Activated T-helper 1 cell treated with anti-CD3 and anti-CD28 coated beads, Interleukin-12 subunit alpha, Interleukin-12 subunit beta, Interleukin-2, Interleukin-4 antibody, amounts not matched to agents 30 ng/mL and 10 ng/mL and 1 ng/mL, durations not matched to agents 14 hours and 24 hours and 36 hours (primary cell): ENCODE measurements around the gene MFSD2B. TPM values are rescaled to one million over a fixed set of nuclear protein-coding genes. Genes with fewer than 3 reads are reported as not detected.
"Not testable (repeated sequence)": the region's sequence is repeated elsewhere in the genome, so short reads cannot be mapped to it uniquely, and the experiment has no call there.

Source experiments
- DNase-seq: peaks from one replicate; pipeline ENCODE4 v3.0.0; 2021; ENCODE audit warnings: low spot score
- H3K27ac Mint-ChIP-seq: one replicate; pipeline ENCODE4 v1.8.0; 2021; ENCODE audit warnings: mild to moderate bottlenecking, mixed read lengths
- H3K27me3 Mint-ChIP-seq: one replicate; pipeline ENCODE4 v1.8.0; 2022; ENCODE audit warnings: mild to moderate bottlenecking, moderate library complexity, mixed read lengths; ENCODE audit not compliant: insufficient read depth
- H3K36me3 Mint-ChIP-seq: one replicate; pipeline ENCODE4 v1.8.0; 2021; ENCODE audit warnings: low read depth, mixed read lengths
- H3K4me1 Mint-ChIP-seq: one replicate; pipeline ENCODE4 v1.8.0; 2021; ENCODE audit warnings: low read depth, mixed read lengths
- H3K4me3 Mint-ChIP-seq: one replicate; pipeline ENCODE4 v1.8.0; 2021; ENCODE audit warnings: mild to moderate bottlenecking, moderate library complexity, mixed read lengths
- H3K9me3 Mint-ChIP-seq: one replicate; pipeline ENCODE4 v1.8.0; 2021; ENCODE audit warnings: mixed read lengths
- intact Hi-C: fragments of 100-400 bp; cut with micrococcal nuclease; formaldehyde crosslinking; loops from one replicate; pipeline ENCODE4 v1.15.1; 2024
- total RNA-seq: library from RNA; stranded (reverse); gene quantifications from 2 replicates; pipeline ENCODE4 v1.2.3, GENCODE V29; 2022

MFSD2B gene
- total RNA-seq, 1 donor from 2014 or later, result not detected

DNA sequence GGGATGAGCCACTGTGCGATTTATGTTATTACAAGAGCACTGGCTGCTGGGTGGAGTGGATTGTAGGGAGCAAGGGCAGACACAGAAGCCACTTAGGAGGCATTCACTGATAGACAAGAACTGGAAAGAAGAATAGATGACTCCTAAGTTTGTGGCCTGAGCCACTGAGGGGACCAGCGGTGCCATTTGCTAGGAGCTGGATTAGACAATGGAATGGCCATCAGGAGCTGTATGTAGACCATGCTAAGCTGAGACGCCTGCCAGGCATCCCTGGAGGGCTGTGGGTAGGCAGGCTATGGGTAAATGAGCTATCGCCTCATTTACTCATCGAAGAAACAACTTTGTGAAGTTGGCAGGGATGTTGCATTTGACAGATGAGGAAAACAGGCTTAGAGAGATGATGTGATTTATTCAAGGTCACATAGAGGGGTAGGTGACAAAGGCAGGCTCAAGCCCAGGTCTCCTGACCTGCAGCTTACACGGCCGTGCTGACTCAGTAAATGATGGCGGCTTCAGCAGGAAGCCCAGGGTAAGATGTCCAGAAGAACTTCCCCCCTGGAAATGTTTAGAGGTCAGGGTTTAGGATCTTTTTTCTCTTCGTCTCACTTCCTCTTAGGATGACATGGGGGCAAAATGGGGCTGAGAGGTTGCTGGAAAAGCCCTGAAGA is 2.8 kb downstream of the MFSD2B start:
- no peaks in the 10 kb centered on the region for H3K36me3 Mint-ChIP-seq
- no peaks in the 10 kb centered on the region for H3K9me3 Mint-ChIP-seq
- H3K4me1 Mint-ChIP-seq, result peaks cover 5% of the 10 kb centered on the region
- H3K4me3 Mint-ChIP-seq, result no peak overlapping the region
- H3K27ac Mint-ChIP-seq, result no peak overlapping the region
- no peak for DNase-seq
- intact Hi-C loops, result no loop called here
- peaks cover 39% of the 10 kb centered on the region for H3K27me3 Mint-ChIP-seq

DNA sequence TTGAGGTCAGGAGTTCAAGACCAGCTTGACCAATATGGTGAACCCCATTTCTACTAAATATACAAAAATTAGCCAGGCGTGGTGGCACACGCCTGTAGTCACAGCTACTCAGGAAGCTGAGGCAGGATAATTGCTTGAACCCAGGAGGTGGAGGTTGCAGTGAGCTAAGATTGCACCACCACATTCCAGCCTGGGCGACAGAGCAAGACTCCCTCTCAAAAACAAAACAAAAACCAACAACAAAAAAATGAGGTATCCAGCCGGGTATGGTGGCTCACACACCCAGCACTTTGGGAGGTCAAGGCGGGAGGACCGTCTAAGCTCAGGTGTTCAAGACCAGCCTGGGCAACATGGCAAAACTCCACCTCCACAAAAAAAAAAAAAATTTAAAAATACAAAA is 5.0 kb downstream of the MFSD2B start:
- DNase-seq, intact Hi-C loops, H3K9me3 Mint-ChIP-seq, H3K4me3 Mint-ChIP-seq, H3K27ac Mint-ChIP-seq, H3K4me1 Mint-ChIP-seq, H3K36me3 Mint-ChIP-seq: not testable (repeated sequence)
- peaks cover 23% of the 10 kb centered on the region for H3K27me3 Mint-ChIP-seq

GRCh38 chr2:24015562-24016375 is 5.9 kb downstream of the MFSD2B start:
- Mint-ChIP-seq H3K4me3 (no peak overlapping the region), H3K9me3 (no peaks in the 10 kb centered on the region), H3K27me3 (peaks cover 21% of the 10 kb centered on the region), H3K27ac (no peak overlapping the region), H3K36me3 (no peaks in the 10 kb centered on the region), H3K4me1 (peaks cover 5% of the 10 kb centered on the region)
- intact Hi-C loops, result no loop called here
- DNase-seq, result no peak

- no peaks in the 10 kb centered on the region for H3K9me3 Mint-ChIP-seq
- peaks cover 3% of the 10 kb centered on the region for H3K4me1 Mint-ChIP-seq
- intact Hi-C loops, result no loop called here
- H3K27ac Mint-ChIP-seq, result no peak overlapping the region
- no peaks in the 10 kb centered on the region for H3K36me3 Mint-ChIP-seq
- peaks cover 15% of the 10 kb centered on the region for H3K27me3 Mint-ChIP-seq
- DNase-seq, result no peak
- H3K4me3 Mint-ChIP-seq, result no peak overlapping the region
Observed at GRCh38 chr2:24016376-24016761, 6.5 kb downstream of the MFSD2B start.

GRCh38 chr2:24016853-24017703 is 7.2 kb downstream of the MFSD2B start:
- H3K9me3 Mint-ChIP-seq, result no peaks in the 10 kb centered on the region
- H3K27me3 Mint-ChIP-seq, result peaks cover 8% of the 10 kb centered on the region
- no peak overlapping the region for H3K4me3 Mint-ChIP-seq
- no peak for DNase-seq
- H3K4me1 Mint-ChIP-seq, result no peaks in the 10 kb centered on the region
- no peak overlapping the region for H3K27ac Mint-ChIP-seq
- H3K36me3 Mint-ChIP-seq, result no peaks in the 10 kb centered on the region
- intact Hi-C loops, result no loop called here

GRCh38 chr2:24017711-24018110 is 7.8 kb downstream of the MFSD2B start:
- DNase-seq, result no peak
- H3K4me1 Mint-ChIP-seq, result no peaks in the 10 kb centered on the region
- H3K36me3 Mint-ChIP-seq, result no peaks in the 10 kb centered on the region
- H3K27me3 Mint-ChIP-seq, result peaks cover 4% of the 10 kb centered on the region
- intact Hi-C loops, result no loop called here
- no peaks in the 10 kb centered on the region for H3K9me3 Mint-ChIP-seq
- no peak overlapping the region for H3K27ac Mint-ChIP-seq
- no peak overlapping the region for H3K4me3 Mint-ChIP-seq

DNA sequence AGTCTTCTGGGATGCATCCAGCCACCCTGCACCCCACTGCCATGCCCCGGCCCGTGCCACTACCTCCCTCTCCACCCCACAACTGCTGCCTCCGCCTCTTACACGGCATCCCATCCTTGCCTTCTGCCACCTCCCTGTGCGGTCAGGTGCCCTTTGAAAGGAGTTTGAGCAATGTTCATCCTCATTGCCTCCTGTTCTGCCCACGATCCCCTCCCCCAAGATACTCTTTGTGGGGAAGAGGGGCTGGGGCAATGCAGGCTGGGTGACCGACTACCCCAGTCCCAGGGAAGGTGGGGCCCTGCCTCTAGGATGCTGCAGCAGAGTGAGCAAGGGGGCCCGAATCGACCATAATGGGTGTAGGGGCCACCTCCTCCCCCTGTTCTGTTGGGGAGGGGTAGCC is 8.4 kb downstream of the MFSD2B start:
- Mint-ChIP-seq H3K4me1 (no peaks in the 10 kb centered on the region), H3K27ac (no peak overlapping the region), H3K36me3 (no peaks in the 10 kb centered on the region), H3K4me3 (no peak overlapping the region), H3K27me3 (peaks cover 4% of the 10 kb centered on the region), H3K9me3 (no peaks in the 10 kb centered on the region)
- no peak for DNase-seq
- intact Hi-C loops, result no loop called here

GRCh38 chr2:24019729-24020128 is 9.8 kb downstream of the MFSD2B start:
- H3K4me1 Mint-ChIP-seq, result no peaks in the 10 kb centered on the region
- intact Hi-C loops, result no loop called here
- no peak overlapping the region for H3K4me3 Mint-ChIP-seq
- DNase-seq, result no peak
- H3K27ac Mint-ChIP-seq, result no peak overlapping the region
- H3K27me3 Mint-ChIP-seq, result no peaks in the 10 kb centered on the region
- H3K36me3 Mint-ChIP-seq, result no peaks in the 10 kb centered on the region
- H3K9me3 Mint-ChIP-seq, result no peaks in the 10 kb centered on the region

DNA sequence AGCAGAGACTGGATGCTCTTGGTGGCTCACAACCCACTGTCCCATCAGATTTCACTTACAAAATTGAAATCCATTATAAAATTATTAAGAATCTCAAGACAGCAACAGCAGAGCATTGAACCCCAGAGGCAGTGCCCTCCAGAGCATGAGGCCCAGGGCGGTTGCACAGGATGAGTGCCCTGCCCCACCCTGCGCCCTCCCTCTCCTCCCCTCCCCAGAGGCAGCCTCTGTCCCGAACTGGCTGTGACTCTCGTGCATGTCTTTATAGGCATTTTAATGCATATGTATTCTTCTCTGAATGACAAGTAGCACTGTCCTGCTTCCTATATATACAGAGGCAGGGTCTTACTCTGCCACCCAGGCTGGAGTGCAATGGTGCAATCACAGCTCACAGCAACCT is 10.4 kb downstream of the MFSD2B start:
- no peaks in the 10 kb centered on the region for H3K9me3 Mint-ChIP-seq
- no peaks in the 10 kb centered on the region for H3K36me3 Mint-ChIP-seq
- H3K4me3 Mint-ChIP-seq, result no peak overlapping the region
- H3K27me3 Mint-ChIP-seq, result no peaks in the 10 kb centered on the region
- intact Hi-C loops, result no loop called here
- no peak for DNase-seq
- no peaks in the 10 kb centered on the region for H3K4me1 Mint-ChIP-seq
- H3K27ac Mint-ChIP-seq, result no peak overlapping the region

GRCh38 chr2:24021122-24021998 is 11.5 kb downstream of the MFSD2B start:
- H3K27ac Mint-ChIP-seq, result no peak overlapping the region
- no peaks in the 10 kb centered on the region for H3K36me3 Mint-ChIP-seq
- intact Hi-C loops, result no loop called here
- H3K4me1 Mint-ChIP-seq, result no peaks in the 10 kb centered on the region
- no peak for DNase-seq
- no peaks in the 10 kb centered on the region for H3K9me3 Mint-ChIP-seq
- H3K4me3 Mint-ChIP-seq, result no peak overlapping the region
- H3K27me3 Mint-ChIP-seq, result no peaks in the 10 kb centered on the region

GRCh38 chr2:24022324-24022974 is 12.6 kb downstream of the MFSD2B start:
- Mint-ChIP-seq H3K4me3 (no peak overlapping the region), H3K36me3 (no peaks in the 10 kb centered on the region), H3K9me3 (no peaks in the 10 kb centered on the region), H3K27me3 (no peaks in the 10 kb centered on the region), H3K4me1 (no peaks in the 10 kb centered on the region), H3K27ac (no peak overlapping the region)
- no peak for DNase-seq
- intact Hi-C loops, result no loop called here

DNA sequence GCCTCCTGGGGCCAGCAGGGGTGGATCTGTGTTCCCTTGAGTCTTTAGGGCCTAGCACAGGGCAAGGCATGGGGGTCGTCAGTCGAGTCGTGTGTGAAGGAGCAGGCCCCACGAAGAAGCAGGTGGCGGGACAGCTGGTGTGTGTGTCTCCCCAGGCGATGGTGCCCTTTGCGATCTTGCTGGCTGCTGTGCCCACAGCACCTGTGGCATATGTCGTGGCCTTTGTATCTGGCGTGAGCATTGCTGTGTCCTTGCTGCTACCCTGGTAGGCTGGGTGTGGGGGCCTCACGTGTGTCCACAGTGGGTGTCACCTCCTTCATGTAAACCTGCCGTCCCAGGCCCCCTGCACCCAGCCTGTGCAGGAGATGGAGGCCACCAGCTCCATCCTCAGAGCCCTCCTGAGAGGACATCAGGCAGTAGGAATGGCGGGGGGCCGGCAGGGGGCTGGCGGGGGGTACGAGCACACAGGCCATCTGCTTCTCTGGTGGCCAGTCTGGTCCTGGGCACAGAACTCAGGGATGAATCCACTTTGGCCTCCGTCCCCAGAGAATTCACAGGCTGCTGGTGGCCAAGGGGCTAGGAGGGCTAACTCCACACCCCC is 13.2 kb downstream of the MFSD2B start:
- Mint-ChIP-seq H3K36me3 (no peaks in the 10 kb centered on the region), H3K27me3 (no peaks in the 10 kb centered on the region), H3K4me1 (no peaks in the 10 kb centered on the region), H3K9me3 (no peaks in the 10 kb centered on the region), H3K27ac (no peak overlapping the region), H3K4me3 (no peak overlapping the region)
- intact Hi-C loops, result no loop called here
- DNase-seq, result no peak
